D721Med (cell line): ENCODE measurements around the gene AFTPH.

ENCODE experiments used
- DNase-seq: peaks from one replicate; pipeline ENCODE4 v3.0.0; 2011; ENCODE audit warnings: low spot score; ENCODE audit not compliant: insufficient read length
- FAIRE-seq: peaks from 2 replicates; lab custom pipeline; 2011; peaks lifted over from hg19 to GRCh38; lab: Jason Lieb, UNC
- CTCF ChIP-seq: IDR thresholded peaks from 2 replicates; pipeline ENCODE4 v1.5.1; 2012; ENCODE audit warnings: mild to moderate bottlenecking, control low read depth; ENCODE audit not compliant: insufficient read depth; ENCODE audit errors: missing control alignments

Gene AFTPH

DNA sequence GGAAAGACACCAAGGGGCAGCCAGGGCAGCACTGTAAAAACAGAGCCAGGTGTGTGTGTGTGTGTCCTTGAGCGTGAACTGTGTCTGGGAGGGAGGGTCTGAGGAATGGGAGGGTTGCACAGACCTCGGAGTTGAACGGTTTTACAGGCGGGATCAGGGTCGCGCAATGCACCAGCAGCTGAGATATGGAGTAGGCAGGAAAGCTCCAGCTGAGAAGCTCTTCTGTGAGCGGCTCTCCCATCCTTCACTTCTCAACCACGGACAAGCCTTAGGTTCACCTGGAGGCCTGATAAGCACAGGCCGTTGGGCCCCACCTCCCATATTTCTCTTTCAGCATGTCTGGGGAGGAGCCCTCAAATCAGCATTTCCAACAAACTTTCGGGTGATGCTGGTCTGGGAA lies 117.5 kb downstream of the AFTPH start:
- DNase-seq (no peak), FAIRE-seq (no peak)
- no peak for TF ChIP-seq CTCF
